GM21526 (cell line): ENCODE measurements around the gene MICALL1.

Source experiments
- ATAC-seq: cut with Tn5 transposase; IDR thresholded peaks from one replicate; pipeline ENCODE4 v1.9.1; 2021; ENCODE audit warnings: moderate library complexity; ENCODE audit not compliant: unreplicated experiment, low FRiP score

The MICALL1 gene

DNA sequence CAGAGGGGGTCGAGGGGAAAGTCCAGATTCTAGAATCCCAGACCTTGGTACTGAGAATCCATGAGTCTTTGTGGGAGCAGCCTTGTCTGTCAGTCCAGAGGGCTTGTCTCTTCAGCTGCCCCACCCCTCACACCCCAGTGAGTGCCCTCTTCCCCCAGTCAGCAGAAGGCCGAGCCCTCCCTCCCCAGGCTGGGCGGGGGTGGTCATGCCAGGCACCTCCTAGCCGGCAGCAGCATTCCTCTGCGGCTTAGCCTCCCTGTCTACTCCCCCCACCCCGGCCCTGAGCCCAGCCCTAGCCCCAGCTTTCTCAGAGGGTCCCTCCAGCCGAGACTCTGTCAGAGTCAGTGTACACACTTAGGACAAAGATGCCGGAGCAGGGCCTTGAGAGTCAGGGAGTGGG lies 73.7 kb downstream of the MICALL1 start:
- ATAC-seq = no peak

DNA sequence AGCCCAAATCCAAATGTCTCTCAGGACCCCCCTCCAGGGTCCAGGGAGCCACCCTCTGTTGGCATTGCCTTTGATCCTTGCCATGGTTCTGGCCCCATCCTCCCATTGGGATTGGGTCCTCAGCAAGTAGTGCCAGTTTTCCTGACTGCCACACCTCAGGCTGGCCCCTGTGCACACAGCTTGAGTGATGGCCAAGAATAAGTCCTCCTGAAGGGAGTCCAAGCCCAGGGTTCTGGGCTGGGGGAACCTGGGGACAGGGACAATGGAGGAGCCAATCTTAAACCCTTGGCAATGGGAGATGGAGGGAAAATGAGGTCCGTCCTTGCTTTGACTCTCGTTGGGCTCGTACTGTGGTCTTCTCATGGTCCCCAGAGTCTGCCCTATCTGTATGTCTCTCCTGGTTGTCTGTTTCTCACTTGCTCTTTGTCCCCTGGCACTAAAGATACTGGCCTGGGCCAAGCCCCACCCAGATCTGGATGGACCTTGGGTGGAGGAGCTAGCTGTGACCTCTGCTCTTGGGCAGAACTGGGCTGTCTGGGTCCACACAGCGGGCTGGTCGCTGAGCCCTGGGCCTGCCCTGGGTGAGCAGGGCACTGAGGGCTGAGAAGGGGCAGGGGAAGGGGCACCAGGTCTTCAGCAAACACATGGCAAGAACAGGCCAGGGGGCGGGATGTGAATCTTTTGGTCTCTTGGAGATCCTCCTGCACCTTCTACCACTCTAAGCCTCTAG lies 75.3 kb downstream of the MICALL1 start:
- no peak for ATAC-seq

DNA sequence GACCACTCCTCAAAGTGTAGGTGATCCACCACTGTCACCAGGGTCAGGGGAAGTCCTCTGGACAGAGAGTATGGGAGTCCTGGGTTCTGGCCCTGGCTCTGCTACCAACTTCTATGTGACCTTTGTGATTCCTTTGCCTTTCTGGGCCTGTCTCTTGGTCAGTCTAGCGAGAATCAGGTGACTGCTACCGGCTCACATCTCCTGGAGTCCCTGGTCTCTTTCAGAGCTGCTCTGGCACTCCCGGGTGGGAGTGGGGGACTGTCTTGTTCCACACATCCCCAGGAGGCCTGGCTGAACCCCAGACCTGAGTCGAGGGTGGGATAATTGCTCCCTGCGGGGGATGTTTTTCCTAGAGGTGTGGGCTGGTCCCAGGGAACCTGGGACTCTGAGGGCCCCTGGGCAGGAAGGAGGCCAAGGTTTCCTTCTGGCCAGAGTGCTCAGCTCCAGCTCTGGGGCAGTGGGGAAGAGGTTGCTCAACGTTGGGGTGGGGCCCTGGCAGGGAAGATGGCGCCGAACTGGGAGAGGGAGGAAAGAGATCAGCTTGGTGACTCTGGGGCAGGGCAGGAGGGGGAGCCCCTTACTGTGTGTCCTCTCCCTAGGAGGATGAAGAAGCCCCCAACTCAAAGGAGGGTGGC lies 76.2 kb downstream of the MICALL1 start:
- ATAC-seq = no peak

DNA sequence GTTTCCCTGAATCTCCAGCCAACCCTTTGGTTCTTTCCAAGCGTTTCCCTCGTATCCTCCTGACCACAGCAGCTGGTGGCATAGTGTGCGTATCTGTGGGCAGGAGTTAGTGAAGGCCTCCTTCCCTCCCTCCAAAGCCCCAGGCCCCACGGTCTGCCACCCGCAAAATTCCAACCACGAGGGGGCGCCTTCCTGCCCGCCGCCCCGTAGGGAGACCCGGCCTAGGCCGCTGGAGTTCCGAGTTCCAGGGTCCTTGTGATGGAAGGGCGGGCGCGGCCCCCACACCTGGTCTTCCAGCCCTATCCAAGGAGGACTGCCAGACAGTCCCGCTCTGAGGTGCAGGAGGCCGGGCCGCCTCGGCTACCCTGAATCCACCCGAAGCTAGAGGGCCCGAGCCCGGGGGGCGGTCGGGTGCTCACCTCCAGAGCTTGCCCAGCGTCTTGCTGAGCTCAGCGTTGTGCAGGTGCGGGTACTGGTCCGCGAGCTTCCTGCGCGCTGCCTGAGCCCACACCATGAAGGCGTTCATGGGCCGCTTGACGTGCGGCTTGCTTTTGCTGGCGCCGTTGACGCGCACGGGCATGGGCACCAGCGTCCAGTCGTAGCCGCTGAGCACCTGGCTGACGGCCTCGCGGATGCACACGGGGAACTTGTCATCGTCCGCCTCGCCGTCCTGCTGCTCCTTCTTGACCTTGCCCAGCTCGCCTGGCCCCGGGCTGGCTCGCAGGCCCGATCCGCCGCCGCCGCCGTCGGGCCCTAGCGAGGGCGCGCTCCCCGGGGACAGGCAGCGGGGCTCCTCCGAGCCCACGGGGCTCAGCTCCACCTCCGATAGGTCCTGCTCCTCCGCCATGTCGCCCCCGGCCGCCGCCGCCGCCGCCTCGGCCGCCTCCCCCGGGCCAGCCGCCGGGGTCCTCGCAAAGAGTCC lies 77.1 kb downstream of the MICALL1 start:
- no peak for ATAC-seq

DNA sequence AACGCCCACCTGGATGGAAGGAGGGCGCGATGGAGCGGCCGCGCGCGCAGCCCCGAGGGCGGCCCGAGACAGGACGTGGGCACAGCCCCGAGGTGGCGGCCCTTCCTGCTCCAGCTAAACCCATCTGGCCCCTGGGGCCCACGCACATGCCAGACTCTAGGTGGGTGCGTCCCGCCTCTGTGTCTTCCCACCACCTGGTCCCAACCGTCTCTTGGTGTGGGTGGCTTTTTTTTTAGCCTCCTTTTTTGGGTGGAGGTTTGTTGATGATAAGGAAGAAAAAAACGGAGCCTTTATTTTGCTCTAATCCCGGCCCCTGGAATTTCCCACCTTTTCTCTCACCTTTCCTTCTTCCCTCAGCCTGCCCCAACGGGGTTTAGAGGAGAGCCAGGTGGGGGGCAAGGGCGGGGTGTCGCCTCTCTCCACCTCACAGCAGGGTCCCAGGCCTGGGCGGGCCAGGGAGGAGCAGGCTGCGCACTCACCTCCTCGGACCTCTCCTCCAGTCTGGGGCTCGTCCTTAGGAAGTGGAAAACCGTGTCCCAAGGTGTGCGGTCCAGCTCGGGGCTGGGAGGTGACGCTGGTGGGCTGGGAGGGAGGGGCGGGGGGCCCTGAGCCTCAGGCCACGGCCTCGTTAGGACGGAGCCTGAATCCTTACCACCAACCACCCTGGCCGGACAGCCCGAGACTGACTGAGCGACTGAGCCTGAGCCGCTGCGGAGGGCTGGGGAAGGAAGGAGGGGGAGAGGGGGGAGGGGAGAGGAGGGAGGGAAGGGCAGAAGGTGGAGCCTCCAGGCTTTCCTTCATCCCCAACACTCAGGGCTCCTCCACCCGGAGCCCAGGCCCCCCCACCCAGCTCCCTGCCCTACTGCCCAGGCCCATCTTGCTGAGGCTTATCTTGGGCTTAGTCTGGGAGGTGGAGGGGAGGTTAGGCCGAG lies 78.0 kb downstream of the MICALL1 start, which contains the start of gene SOX10:
Gene SOX10, minus strand, starts transcription at position 696 of the 932 bp plus-strand sequence. CDS start 771 bp downstream, outside the sequence.
- no peak for ATAC-seq

DNA sequence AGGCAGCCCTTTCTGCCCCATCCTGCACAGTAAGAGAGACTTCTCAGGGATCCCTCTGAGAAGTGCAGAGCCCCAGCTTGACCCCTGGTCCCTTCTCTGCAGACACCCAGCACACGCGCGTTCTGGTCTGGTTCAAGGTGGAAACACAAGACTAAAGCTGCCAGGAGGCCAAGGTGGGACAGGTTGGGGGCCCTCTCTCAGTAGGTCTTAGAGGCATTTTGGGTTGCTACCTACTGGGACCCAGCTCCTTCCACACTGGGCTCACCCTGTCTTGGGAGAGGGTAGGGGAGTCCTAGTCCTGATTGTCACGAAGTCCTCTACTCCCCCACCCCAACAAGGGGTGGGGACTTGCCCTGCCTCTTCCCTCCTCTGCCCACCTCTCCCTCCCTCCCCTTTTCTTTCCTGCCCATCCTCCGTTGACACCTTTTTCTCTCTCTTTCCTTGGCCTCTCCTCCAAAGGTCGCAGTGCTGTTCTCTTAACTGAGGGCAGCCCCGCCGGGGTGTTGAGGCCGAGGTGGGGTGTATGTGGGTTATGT lies 79.0 kb downstream of the MICALL1 start:
- no peak for ATAC-seq

DNA sequence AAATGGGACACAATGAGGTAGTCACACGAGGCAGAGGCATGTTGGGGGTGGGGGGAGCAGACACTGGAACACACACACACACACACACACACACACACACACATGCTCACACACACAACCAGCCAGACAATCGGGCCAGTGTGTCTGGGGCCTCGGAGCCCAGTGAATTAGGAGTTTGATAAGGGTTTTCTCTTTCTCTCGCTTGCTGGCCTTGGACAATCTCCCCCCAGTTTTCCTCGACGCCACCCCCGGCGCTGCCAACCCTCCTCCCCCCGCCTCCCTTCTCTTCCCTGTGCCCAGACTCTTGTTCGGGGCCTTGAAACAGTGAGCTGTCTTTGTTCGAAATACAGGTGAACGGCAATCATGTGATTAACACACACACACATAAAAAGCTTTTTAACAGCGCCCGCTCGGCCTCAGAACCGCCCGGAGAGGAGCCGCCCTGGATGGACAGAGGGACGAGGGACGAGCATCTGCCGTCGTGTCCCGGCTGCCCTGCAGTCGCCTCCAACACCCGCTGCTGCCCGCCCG lies 79.7 kb downstream of the MICALL1 start:
- no peak for ATAC-seq

DNA sequence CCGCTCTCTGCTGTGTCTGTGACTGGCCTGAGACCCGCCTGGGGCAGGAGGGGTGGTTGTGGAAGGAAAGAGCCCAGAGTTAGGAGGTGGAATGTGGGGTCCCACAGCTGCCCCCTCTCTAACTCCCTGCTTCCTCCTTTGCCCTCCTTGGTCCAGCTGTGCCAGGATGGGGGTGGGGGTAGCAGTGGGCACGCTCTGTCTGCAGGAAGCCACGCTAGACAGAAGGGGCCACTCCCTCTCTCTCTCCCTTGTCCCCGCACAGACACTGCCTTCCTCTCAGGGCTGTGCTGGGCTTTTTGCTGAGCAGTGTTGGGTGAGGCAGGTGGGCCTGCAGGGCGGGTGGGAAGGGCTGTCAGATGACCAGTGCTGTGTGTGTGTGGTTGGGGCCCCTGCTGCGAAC lies 80.3 kb downstream of the MICALL1 start:
- ATAC-seq = no peak

DNA sequence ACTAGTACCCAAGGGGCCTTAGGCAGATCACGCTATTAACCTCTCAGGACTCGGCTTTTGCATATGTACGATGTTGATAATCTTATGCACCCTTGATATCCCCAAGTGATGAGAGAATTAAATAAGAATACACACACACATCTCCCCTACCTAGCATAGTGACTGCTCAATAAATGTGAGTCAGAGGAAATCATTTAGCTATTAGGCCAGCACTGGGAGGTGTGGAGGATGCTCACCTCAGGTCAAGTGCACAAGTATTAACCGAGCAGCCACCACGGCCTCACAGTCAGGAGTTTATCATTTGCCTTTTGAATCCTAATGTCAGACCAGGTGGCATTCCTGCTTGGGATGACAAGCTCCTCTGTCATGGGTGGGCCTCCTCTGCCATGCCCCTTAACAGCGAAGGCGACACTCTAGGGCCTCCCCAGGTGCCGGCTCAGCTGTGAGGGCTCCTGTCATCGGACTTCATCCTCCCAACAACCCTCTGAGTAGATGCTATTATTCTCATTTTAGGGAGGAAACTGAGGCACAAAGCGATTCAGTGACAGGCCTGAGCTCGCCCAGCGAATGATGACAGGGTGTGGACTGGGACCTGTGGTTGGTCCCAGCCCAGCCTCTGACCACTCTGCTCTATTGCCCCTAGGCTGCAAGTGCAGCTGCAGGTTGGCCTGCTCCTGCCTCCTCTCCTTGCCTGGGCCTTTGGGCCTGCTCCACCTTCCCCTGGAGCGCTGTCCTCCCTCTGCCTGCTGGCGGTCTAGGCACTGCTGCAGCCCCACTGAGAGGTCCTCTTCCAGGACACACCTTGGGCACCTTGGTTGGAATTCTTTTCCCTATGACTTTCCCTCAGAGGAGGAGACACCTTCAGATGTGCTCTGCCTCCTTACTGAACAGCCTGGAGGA lies 83.3 kb downstream of the MICALL1 start:
- ATAC-seq = no peak

DNA sequence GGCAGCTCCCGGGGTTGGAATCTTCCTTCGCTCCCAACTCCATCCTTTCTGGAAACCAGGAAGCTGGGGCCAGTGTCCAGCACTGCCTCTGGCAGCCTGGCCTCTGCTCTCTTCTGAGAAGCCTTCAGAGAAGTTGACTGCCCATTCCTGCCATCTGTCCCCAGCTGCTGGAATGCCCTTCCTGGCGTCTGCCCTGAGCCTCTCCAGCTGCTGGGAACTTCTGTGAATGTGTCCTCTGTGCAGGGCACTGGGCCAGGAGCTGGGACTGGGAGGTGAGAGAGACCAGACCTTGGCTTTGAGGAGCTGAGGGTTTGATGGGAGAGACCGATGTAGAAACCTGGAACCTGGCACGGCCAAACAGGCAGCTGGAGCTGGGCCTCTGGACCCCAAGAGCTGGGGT lies 84.2 kb downstream of the MICALL1 start:
- no peak for ATAC-seq

DNA sequence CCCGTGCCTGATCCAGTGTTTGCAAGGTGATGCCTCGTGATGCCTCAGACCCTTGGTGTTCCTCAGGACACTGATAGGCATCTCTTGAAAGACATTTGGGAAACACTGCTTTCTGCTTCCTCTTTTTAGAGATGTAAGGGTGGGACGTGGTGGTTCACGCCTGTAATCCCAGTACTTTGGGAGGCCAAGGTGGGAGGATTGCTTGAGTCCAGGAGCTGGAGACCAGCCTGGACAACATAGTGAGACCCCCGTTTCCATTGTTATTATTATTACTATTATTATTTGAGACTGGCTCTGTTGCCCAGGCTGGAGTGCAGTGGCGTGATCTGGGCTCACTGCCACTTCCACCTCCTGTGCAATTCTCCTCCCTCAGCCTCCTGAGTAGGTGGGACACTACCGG lies 84.8 kb downstream of the MICALL1 start:
- ATAC-seq = no peak

DNA sequence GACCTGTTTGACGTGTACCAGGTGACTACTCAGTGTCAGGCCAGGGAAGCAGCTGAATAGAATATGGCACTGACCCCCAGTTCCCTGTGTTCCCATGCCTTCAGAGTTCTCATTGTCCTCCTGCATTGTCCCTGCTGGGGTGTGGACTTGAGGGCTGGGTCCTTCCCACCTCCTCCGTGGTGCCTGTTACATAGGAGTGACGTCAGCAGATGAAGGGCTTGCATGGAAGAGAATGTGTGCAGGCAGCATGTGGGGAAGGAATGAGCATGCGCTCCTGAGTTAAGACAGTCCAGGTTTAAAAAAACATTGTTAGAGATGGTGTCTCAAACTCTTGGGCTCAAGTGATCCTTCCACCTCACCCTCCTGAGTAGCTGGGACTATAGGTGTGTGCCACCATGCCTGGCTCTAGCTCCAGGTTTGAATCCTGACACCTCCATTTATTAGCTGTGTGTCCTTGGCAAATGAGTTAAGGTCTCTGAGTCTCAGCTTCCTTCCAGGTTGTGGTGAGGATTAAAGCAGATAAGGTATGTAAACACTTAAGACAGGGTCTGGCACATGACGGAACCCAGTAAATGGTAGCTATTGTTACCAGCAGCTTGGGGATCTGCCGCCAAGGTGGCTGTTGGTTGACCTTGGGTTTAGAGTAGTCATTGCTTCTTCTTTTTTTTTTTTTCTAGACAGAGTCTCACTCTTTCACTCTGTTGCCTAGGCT lies 85.8 kb downstream of the MICALL1 start:
- no peak for ATAC-seq
